ENCODE data around the gene MAMDC4.
"Not testable (repeated sequence)": the region's sequence is repeated elsewhere in the genome, so short reads cannot be mapped to it uniquely, and the experiment has no call there.

Gene MAMDC4

DNA sequence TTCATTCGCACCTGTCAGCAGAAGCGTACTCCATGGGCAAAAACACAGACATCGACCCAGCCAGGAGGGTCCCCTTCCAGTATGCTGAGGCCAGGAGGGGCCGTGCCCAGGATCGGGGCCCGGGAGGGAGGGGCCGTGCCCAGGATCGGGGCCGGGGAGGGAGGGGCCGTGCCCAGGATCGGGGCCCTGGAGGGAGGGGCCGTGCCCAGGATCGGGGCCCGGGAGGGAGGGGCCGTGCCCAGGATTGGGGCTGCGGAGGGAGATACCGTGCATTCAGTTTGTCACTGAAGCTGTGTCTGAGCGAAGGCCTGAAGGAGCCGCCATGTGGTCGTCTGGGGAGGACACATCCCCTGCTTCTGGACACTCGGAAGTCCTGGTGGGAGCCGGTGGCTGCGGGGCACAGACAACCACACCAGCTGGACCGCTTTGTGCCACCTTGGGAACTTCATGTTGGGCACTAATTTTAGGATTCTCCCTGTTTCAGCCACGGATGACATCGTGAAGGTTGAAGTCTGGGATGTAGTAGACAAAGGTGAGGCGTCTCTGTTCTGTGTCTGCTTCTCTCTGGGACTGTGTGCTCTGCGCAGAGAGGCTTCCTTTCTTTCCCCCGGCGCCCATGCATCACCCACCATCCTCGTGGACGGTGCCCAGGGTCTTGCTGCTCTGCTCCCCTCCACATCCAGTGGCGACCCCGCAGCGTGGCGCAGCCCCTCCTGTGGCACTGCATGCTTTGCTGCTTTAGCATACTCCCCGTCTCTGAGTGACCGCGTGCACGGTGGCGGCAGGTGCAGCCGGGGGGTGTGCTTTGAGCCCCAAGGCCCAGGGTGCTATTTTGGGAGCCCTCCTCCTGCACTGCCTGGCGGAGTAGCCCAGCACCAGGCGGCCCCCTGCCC is 26.6 kb upstream of the MAMDC4 start:
- DNase-seq = no peak

DNA sequence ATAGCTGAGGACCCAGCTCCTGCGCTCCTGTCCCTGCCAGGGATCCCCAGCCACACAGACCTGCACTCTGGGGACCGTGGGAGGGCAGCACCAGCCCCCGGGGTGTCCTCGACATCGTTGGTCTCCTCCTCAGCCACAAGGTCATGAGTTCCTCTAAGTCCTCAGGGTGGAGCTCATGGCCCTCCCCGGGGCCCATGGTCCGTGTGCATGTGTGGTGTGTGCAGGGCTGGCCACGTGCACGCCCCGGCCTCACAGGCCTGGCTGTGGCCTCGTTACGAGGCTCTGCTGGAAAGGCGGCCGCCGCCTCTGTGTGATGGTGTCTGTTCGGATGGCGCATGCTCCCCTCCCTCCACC is 26.0 kb upstream of the MAMDC4 start:
- DNase-seq = no peak

- no peak for DNase-seq
These were observed 25.2 kb upstream of the MAMDC4 start for GRCh38 chr9:136826703-136827582.

DNA sequence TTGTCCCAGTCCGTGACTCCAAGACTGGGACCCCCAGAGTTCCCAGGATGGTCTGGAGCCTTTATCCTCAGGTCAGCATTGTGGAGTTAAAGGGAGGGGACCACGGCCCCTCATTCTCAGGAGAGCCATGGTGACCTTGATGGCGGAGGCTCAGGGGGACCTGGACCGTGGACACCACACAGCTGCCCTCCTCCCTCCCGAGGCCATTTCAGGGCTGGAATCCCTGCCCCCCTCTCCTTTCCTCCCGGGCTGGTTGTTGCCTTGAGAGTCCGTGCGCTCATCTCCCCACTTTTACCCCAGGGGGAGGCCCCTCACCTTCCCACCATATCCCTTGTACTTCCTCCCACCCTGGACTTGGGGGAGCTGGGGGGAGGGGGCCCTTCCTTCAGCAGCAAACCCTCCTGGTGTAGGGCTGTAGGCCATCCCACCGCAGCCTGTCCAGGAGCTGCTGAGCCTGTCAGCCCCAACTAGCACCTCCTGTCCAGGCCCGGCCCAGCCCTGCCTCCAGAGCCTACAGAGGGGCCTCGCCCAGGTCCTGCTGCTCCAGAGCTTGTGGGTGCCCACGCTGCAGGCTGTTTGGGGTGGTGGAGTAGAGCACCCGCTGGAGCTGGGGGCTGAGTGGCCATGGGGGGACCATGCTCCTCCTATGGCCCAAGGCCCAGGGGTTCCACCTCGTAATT is 24.2 kb upstream of the MAMDC4 start:
- no peak for DNase-seq

DNA sequence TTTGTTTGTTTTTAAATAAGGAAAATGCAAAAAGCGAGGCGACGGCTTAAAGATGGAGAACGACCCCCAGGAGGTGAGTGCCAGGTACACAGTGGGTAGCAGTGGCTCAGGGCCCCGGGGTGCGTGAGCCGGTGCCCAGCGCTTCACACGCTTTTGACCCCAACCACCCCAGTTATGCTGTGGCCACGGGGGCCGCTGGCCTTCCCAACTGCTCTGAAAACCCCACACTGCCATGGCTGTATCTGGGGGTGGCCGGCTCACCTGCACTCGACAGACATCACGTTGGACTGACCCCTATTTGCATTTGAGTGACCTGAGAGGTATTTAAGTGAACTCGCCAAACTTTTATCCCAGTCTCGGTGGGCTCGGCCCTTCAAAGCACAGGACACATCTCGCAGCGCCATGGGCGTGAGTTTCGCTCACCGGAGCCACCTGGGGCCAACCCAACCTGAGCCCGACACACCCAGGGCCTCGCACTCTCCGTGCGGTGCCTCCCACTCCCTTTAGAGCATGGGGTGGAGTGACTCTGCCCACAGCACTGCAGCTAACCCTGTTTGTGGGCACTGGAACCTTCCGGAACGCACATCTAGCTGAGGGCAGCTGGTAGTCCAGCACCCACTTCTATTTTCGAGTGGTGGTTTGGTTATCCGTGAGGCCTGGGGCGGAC is 23.5 kb upstream of the MAMDC4 start:
- no peak for DNase-seq

- DNase-seq = no peak
These were observed 22.7 kb upstream of the MAMDC4 start for GRCh38 chr9:136829412-136829811.

DNA sequence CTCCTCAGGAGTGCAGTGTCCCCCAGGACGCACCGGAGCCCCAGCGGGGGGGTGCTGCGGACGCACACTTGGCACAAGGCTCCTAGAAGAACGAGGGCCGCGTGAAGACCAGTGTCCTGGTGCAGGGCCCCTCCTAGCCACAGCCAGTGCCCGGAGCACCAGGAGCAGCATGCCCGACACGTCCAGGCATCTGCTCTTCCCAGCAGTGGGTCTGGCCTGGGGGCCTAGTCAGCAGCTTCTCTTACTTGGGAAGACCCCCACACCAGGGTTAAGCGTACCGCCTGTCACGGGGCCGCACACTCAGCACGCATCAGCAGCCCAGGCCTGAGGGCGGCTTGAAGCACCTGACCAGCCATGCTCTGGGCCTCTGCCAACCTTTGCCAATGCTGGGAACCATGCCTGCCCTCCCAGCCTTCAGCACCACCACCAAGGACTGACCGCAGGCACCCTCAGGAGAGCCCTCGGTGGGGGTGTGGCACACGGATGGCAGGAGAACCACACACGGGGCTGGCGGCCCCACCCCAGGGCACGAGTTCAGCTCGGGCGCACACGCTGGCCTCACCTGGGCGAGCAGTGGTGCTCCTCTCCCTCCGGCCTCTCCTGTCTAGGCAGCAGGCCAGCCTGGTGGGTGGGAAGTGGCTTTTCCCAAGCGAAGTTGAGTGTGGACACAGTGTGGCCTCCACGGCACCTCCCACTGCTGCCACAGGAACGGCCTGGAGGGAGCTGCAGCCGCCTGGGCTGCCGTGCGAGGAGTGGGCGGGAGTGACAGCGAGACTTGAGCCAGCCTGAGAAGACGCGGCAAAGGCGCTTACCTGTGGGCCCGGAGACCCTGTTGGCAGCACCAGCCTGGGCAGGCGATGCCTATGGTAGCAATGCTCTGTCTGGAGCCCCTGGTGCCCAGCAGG is 21.9 kb upstream of the MAMDC4 start:
- no peak for DNase-seq

DNA sequence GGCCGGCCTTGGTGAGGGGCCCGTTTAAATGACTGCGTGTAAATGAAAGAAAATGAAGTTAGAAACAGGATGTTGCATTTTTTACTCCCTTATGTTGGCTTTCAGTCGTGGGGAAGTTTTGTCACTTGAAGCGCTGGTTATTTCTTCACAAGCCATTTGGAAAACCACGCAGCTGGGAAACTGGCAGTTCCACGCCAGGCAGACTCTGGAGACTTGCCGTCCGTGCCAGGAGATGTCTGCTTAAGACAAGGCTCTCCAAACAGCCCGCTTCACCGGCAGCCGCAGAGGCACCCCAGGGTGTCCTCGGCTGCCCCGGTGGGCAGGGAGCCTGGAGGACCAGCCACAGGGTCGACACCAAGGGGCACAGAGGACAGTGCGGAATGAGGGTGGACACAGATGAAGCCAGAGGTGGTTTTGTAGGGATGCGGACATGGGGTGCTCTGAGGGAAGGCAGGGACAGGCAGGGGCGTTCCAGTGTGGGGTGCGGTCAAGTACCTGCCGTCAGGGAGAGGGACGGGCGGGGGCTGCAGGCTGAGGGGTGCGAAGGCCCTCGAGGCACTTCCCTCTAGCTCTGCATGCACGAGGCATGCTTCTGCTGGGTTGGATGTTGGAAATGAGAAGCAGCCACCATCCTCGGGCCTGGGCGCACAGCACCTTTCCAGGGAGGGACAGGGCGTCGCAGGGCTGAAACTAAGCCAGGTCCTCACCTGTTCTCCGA is 21.0 kb upstream of the MAMDC4 start:
- no peak for DNase-seq

DNA sequence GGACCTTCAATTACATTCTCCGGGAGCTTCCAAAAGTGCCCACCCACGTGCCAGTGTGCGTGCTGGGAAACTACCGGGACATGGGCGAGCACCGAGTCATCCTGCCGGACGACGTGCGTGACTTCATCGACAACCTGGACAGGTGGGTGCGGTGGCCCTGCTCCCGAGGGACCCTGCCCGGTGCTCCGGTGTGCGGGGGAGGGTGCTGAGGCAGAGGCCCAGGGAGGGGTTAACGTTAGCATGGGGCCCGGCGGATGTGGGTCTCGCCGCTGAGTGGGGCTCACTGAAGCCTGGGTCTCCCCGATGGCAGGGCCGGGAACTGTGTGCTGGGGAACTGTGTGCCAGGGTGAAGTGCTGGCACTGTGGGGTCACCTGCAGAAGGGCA is 20.4 kb upstream of the MAMDC4 start:
- DNase-seq = no peak

- DNase-seq = no peak
These were observed 19.6 kb upstream of the MAMDC4 start for GRCh38 chr9:136832581-136832980.

DNA sequence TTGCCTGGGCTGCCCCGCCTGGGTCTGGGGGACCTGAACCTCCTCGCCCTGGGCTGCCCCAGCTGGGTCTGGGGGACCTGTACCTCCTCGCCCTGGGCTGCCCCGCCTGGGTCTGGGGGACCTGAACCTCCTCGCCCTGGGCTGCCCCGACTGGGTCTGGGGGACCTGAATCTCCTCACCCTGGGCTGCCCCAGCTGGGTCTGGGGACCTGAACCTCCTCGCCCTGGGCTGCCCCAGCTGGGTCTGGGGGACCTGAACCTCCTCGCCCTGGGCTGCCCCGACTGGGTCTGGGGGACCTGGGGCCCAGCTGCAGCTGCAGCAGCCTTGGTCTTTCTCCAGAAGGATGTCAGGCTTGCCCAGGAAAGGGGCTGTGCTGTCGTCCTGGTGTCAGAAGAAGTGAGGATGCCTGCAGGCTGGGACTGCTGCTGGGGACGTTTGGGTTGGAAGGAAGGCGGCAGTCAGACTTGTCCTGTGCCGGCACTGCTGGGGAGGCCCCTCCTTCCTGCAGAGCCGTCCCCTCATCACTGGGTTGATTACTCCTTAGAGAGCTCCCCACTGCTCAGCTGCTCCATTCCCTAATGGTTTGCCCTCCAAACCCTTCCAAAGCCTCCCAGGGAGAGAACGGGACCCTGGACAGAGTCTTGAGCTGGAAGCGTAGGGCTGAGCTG is 18.6 kb upstream of the MAMDC4 start:
- not testable (repeated sequence) for DNase-seq

GRCh38 chr9:136835162-136835931 is 16.8 kb upstream of the MAMDC4 start:
- no peak for DNase-seq

GRCh38 chr9:136835932-136836904 is 15.9 kb upstream of the MAMDC4 start:
- DNase-seq = no peak

- DNase-seq = no peak
These were observed 14.8 kb upstream of the MAMDC4 start for GRCh38 chr9:136837146-136837855.

DNA sequence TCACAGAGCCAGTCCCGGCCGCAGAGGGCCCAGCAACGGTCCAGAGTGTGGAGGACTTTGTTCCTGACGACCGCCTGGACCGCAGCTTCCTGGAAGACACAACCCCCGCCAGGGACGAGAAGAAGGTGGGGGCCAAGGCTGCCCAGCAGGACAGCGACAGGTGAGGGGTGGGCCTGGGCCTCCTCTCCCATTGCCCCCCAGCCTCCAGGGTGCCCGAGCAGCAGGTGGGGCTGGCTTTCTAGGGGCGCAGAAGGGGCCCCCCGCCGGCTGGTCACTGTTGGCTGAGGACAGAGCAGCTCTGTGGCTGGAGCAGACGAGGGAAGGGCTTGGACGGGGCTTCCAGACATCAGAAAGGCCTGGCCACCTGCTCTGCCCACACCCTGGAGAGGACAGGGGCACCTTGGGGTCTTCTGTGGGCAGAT is 14.3 kb upstream of the MAMDC4 start:
- DNase-seq = not testable (repeated sequence)

DNA sequence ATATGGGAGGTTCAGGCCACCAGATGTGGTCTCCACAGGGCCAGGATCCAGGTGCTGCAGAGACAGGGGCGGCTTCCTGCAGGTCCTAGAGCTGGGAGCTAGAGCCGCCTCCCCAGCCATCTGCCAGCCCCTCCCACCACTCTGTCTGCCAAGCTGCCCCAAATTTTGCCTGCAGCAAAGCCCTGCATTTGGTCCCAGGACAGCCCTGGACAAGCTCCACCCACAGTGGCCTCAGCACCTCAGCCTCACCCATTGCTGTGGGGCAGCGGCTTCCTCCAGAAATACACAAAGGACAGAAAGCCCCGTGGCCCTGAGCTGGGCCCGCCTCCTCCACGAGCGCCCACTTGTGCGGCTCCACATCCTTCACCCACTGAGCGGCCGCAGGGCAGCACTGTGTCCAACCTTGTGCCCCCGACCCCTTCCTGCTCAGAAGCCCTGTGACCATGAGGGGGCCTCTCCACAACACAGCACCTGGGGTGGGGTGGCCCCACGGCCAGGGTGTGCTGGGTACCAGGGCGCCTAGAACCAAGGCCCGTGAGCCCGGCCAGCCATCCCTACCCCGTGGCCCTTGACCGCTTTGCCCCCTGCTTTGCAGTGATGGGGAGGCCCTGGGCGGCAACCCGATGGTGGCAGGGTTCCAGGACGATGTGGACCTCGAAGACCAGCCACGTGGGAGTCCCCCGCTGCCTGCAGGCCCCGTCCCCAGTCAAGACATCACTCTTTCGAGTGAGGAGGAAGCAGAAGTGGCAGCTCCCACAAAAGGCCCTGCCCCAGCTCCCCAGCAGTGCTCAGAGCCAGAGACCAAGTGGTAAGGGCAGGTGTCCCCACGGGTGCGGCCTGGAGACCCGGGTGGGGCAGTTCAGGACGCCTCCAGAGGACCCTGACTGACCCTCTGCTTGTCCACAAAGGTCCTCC is 13.6 kb upstream of the MAMDC4 start:
- no peak for DNase-seq
